CD4-positive, alpha-beta T cell treated with Interleukin-6 at 100 ng/mL for 8 hours (primary cell): ENCODE measurements around the gene MRPL46.
A peak's percentile ranks its signal among the peaks of the same experiment; 100 is the strongest.

Experiments used
- DNase-seq: peaks from one replicate; pipeline ENCODE4 v3.0.0-alpha.2; 2020; ENCODE audit warnings: mixed read lengths, low spot score

Gene MRPL46

GRCh38 chr15:88467073-88467934, at the start of gene MRPL46, which contains the start of gene MRPS11:
Gene MRPL46 (minus strand): TSS chr15:88467388. CDS start chr15:88467377, 11 bp downstream.
Gene MRPS11 (plus strand): TSS chr15:88467708. CDS start chr15:88467718, 10 bp downstream.
- peak; percentile 85 for DNase-seq

- no peak for DNase-seq
Measured at GRCh38 chr15:88513195-88513594, 46.0 kb upstream of the MRPL46 start.

- DNase-seq, result no peak
Measured at GRCh38 chr15:88512601-88513000, 45.4 kb upstream of the MRPL46 start.

GRCh38 chr15:88512078-88512477, 44.9 kb upstream of the MRPL46 start:
- DNase-seq, result no peak

GRCh38 chr15:88511161-88511560, 44.0 kb upstream of the MRPL46 start:
- no peak for DNase-seq

- no peak for DNase-seq
Measured at GRCh38 chr15:88509964-88510363, 42.8 kb upstream of the MRPL46 start.

- DNase-seq, result no peak
Measured at GRCh38 chr15:88509321-88509720, 42.1 kb upstream of the MRPL46 start.

- DNase-seq, result no peak
Measured at GRCh38 chr15:88506628-88507027, 39.4 kb upstream of the MRPL46 start.

GRCh38 chr15:88505721-88506120, 38.5 kb upstream of the MRPL46 start:
- no peak for DNase-seq

- DNase-seq, result no peak
Measured at GRCh38 chr15:88504445-88504844, 37.3 kb upstream of the MRPL46 start.

GRCh38 chr15:88498996-88499395, 31.8 kb upstream of the MRPL46 start:
- no peak for DNase-seq

GRCh38 chr15:88497109-88497765, 30.0 kb upstream of the MRPL46 start:
- DNase-seq, result no peak

GRCh38 chr15:88493844-88494243, 26.7 kb upstream of the MRPL46 start:
- no peak for DNase-seq

- DNase-seq, result no peak
Measured at GRCh38 chr15:88491158-88491557, 24.0 kb upstream of the MRPL46 start.

- DNase-seq, result no peak
Measured at GRCh38 chr15:88490036-88490435, 22.8 kb upstream of the MRPL46 start.

GRCh38 chr15:88489321-88489720, 22.1 kb upstream of the MRPL46 start:
- DNase-seq, result no peak

- DNase-seq, result no peak
Measured at GRCh38 chr15:88487796-88488523, 20.8 kb upstream of the MRPL46 start.

GRCh38 chr15:88487178-88487795, 20.1 kb upstream of the MRPL46 start:
- no peak for DNase-seq

GRCh38 chr15:88484682-88485331, 17.6 kb upstream of the MRPL46 start:
- no peak for DNase-seq

- no peak for DNase-seq
Measured at GRCh38 chr15:88482263-88482662, 15.1 kb upstream of the MRPL46 start.

GRCh38 chr15:88480981-88481380, 13.8 kb upstream of the MRPL46 start:
- no peak for DNase-seq

GRCh38 chr15:88479169-88479568, 12.0 kb upstream of the MRPL46 start:
- DNase-seq, result no peak
